VCaP (cell line): ENCODE measurements around the gene IQUB.
"Not testable (repeated sequence)": the region's sequence is repeated elsewhere in the genome, so short reads cannot be mapped to it uniquely, and the experiment has no call there.

ENCODE experiments used
- H3K27ac ChIP-seq: fragments of 450-650 bp; 2 replicates; pipeline ENCODE4 v1.5.1; 2017
- TF ChIP-seq, protein P1 (sequence below): fragments of 450-650 bp; conservative IDR thresholded peaks from 2 replicates; pipeline ENCODE4 v1.5.1; 2017; ENCODE audit warnings: mild to moderate bottlenecking, moderate library complexity

The IQUB gene

GRCh38 chr7:123425246-123425645 is 109.1 kb downstream of the IQUB start:
- TF ChIP-seq, protein P1, sequence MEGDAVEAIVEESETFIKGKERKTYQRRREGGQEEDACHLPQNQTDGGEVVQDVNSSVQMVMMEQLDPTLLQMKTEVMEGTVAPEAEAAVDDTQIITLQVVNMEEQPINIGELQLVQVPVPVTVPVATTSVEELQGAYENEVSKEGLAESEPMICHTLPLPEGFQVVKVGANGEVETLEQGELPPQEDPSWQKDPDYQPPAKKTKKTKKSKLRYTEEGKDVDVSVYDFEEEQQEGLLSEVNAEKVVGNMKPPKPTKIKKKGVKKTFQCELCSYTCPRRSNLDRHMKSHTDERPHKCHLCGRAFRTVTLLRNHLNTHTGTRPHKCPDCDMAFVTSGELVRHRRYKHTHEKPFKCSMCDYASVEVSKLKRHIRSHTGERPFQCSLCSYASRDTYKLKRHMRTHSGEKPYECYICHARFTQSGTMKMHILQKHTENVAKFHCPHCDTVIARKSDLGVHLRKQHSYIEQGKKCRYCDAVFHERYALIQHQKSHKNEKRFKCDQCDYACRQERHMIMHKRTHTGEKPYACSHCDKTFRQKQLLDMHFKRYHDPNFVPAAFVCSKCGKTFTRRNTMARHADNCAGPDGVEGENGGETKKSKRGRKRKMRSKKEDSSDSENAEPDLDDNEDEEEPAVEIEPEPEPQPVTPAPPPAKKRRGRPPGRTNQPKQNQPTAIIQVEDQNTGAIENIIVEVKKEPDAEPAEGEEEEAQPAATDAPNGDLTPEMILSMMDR = no peak
- H3K27ac ChIP-seq = no peak overlapping the region

- TF ChIP-seq, protein P1 = no peak
Observed at GRCh38 chr7:123424463-123424862, 109.9 kb downstream of the IQUB start.

DNA sequence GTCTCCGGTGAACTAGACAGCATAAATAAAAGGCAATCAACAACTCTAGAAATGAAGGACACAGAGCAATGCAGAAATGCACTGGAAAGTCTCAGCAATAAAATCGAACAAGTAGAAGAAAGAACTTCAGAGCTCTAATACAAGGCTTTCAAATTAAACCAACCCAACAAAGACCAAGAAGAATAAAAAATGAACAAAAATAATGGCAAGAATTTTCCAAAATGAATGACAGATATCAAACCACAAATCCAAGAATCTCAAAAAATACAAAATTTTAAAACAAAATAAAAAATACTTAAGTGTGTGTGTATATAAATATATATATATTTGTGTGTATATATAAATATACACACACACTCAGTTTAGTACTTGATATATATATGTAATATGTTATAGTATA is 110.8 kb downstream of the IQUB start:
- no peak overlapping the region for H3K27ac ChIP-seq
- TF ChIP-seq, protein P1 = no peak

More at GRCh38 chr7:123424463-123424862, 109.9 kb downstream of the IQUB start:
- no peak overlapping the region for H3K27ac ChIP-seq

GRCh38 chr7:123417580-123417979 is 116.8 kb downstream of the IQUB start:
- TF ChIP-seq, protein P1 = no peak
- H3K27ac ChIP-seq = no peak overlapping the region

DNA sequence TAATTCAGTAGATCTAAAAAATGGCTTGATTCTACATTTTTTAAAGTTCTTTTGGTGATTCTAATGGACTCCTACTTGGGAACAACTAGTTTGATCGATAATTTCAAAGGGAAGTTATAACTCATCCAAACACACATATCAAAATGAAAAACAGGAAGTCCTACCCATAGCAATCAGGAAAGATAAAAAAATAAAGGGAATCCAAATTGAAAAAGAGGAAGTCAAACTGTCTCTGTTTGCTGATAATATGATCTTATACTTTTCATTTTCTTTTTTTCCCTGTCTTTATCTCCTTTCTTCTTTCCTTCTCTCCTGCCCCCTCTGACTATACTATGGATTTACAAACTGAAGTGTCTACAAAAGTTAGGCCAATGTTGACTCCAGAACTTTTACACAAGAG is 118.8 kb downstream of the IQUB start:
- TF ChIP-seq, protein P1 = no peak

GRCh38 chr7:123410273-123410904 is 124.0 kb downstream of the IQUB start:
- H3K27ac ChIP-seq = peak overlapping the region; percentile 57

More for the DNA sequence above, 118.8 kb downstream of the IQUB start:
- H3K27ac ChIP-seq = no peak overlapping the region

DNA sequence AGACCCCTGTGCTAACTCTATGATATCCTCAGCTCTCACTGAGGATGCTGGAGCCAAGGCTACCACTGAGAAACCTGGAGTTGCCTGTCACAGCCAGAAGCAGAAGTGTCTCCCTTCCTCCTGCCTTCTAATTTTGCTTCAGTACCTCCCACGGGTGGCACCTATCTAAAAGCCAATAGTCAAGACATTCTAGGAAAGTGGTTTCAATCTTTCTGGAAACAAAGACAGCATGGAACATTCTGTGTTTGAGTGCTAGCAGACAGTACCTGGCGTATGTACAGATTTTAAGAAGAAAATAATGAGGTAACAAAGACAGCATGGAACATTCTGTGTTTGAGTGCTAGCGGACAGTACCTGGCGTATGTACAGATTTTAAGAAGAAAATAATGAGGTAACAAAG is 126.4 kb downstream of the IQUB start:
- not testable (repeated sequence) for H3K27ac ChIP-seq

More at GRCh38 chr7:123410273-123410904, 124.0 kb downstream of the IQUB start:
- TF ChIP-seq, protein P1 = no peak
